ENCODE results near the gene WNT3A. TPM values are rescaled to one million over a fixed set of nuclear protein-coding genes. Genes with fewer than 3 reads are reported as not detected.

WNT3A gene
- total and polyA plus RNA-seq, 2 experiments from 2014 or later, result 0.07 to 0.65 TPM

DNA sequence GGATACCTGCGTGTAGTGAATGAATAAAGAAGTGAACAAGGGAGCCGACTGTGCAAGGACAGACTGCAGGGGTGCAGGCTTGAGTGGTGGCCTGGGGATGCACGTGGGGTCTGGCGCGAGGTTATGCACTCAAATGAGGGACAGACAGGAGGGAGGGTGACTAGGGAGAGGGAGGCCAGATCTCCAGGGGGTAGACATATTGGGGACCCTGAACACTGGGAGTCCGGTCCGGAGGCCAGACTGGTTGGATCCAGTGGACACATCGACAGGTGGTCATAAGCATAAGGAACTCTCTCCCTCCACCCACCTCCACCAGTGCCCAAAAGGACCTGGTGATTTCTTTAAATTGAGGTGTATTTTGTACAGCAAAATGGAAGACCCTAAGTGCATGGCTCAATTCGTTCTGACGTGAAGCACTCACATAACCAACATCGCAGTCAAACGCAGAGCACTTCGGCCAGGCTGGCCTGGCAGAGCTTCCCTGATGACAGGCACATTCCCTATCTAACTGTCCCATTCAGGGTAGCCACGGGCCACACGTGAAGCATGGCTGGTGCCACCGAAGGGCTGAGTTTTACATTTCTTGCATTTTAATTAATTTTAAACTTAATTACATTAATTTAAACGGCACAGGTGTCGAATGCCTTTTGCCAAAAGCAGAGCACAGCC is 14.0 kb downstream of the WNT3A start:
- no peak overlapping the region for H2AFZ ChIP-seq
- no peaks in the 10 kb centered on the region for H3K4me1 Mint-ChIP-seq
- H3K9me3 Mint-ChIP-seq, result peaks cover 3% of the 10 kb centered on the region; the same call in 1 of the 3 replicates
- H3K36me3 Mint-ChIP-seq (ENCODE audit: low read depth), result no peaks in the 10 kb centered on the region
- no peaks in the 10 kb centered on the region for H3F3A ChIP-seq (replicated peaks; ENCODE audit: low read depth)
- TF ChIP-seq, protein P1, sequence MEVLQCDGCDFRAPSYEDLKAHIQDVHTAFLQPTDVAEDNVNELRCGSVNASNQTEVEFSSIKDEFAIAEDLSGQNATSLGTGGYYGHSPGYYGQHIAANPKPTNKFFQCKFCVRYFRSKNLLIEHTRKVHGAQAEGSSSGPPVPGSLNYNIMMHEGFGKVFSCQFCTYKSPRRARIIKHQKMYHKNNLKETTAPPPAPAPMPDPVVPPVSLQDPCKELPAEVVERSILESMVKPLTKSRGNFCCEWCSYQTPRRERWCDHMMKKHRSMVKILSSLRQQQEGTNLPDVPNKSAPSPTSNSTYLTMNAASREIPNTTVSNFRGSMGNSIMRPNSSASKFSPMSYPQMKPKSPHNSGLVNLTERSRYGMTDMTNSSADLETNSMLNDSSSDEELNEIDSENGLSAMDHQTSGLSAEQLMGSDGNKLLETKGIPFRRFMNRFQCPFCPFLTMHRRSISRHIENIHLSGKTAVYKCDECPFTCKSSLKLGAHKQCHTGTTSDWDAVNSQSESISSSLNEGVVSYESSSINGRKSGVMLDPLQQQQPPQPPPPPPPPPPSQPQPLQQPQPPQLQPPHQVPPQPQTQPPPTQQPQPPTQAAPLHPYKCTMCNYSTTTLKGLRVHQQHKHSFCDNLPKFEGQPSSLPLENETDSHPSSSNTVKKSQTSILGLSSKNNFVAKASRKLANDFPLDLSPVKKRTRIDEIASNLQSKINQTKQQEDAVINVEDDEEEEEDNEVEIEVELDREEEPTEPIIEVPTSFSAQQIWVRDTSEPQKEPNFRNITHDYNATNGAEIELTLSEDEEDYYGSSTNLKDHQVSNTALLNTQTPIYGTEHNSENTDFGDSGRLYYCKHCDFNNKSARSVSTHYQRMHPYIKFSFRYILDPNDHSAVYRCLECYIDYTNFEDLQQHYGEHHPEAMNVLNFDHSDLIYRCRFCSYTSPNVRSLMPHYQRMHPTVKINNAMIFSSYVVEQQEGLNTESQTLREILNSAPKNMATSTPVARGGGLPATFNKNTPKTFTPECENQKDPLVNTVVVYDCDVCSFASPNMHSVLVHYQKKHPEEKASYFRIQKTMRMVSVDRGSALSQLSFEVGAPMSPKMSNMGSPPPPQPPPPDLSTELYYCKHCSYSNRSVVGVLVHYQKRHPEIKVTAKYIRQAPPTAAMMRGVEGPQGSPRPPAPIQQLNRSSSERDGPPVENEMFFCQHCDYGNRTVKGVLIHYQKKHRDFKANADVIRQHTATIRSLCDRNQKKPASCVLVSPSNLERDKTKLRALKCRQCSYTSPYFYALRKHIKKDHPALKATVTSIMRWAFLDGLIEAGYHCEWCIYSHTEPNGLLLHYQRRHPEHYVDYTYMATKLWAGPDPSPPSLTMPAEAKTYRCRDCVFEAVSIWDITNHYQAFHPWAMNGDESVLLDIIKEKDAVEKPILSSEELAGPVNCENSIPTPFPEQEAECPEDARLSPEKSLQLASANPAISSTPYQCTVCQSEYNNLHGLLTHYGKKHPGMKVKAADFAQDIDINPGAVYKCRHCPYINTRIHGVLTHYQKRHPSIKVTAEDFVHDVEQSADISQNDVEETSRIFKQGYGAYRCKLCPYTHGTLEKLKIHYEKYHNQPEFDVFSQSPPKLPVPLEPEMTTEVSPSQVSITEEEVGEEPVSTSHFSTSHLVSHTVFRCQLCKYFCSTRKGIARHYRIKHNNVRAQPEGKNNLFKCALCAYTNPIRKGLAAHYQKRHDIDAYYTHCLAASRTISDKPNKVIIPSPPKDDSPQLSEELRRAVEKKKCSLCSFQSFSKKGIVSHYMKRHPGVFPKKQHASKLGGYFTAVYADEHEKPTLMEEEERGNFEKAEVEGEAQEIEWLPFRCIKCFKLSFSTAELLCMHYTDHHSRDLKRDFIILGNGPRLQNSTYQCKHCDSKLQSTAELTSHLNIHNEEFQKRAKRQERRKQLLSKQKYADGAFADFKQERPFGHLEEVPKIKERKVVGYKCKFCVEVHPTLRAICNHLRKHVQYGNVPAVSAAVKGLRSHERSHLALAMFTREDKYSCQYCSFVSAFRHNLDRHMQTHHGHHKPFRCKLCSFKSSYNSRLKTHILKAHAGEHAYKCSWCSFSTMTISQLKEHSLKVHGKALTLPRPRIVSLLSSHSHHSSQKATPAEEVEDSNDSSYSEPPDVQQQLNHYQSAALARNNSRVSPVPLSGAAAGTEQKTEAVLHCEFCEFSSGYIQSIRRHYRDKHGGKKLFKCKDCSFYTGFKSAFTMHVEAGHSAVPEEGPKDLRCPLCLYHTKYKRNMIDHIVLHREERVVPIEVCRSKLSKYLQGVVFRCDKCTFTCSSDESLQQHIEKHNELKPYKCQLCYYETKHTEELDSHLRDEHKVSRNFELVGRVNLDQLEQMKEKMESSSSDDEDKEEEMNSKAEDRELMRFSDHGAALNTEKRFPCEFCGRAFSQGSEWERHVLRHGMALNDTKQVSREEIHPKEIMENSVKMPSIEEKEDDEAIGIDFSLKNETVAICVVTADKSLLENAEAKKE (CRISPR knock-in tag; IDR thresholded peaks at IDR 0.05), result no peak
- TF ChIP-seq, protein P2, sequence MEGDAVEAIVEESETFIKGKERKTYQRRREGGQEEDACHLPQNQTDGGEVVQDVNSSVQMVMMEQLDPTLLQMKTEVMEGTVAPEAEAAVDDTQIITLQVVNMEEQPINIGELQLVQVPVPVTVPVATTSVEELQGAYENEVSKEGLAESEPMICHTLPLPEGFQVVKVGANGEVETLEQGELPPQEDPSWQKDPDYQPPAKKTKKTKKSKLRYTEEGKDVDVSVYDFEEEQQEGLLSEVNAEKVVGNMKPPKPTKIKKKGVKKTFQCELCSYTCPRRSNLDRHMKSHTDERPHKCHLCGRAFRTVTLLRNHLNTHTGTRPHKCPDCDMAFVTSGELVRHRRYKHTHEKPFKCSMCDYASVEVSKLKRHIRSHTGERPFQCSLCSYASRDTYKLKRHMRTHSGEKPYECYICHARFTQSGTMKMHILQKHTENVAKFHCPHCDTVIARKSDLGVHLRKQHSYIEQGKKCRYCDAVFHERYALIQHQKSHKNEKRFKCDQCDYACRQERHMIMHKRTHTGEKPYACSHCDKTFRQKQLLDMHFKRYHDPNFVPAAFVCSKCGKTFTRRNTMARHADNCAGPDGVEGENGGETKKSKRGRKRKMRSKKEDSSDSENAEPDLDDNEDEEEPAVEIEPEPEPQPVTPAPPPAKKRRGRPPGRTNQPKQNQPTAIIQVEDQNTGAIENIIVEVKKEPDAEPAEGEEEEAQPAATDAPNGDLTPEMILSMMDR (conservative IDR thresholded peaks at IDR 0.05; ENCODE audit: low read depth in 2 of 2), result no peak
- TF ChIP-seq ZNF114 (CRISPR knock-in tag; IDR thresholded peaks at IDR 0.05) (no peak), JUNB (IDR thresholded peaks at IDR 0.05; ENCODE audit: unreplicated experiment) (no peak), CREB1 (CRISPR knock-in tag; IDR thresholded peaks at IDR 0.05; ENCODE audit: low read depth) (no peak), POLR2AphosphoS5 (IDR thresholded peaks at IDR 0.05; ENCODE audit: low read depth) (no peak), ZNF331 (CRISPR knock-in tag; IDR thresholded peaks at IDR 0.05; ENCODE audit: low read depth) (no peak)
- H3K4me3 ChIP-seq, result no peak overlapping the region
- H3K79me2 ChIP-seq (replicated peaks; ENCODE audit: insufficient read depth), result no peaks in the 10 kb centered on the region
- no peak overlapping the region for H3K27ac Mint-ChIP-seq
- DNase-seq (ENCODE audit: low spot score) (no peak), ATAC-seq (no peak)
- H4K20me1 ChIP-seq (replicated peaks; ENCODE audit: insufficient read depth), result no peaks in the 10 kb centered on the region; the same call in none of the 2 replicates
- peaks cover 32% of the 10 kb centered on the region for H3K27me3 ChIP-seq (ENCODE audit: insufficient read depth)
- no peak overlapping the region for H3K4me3 Mint-ChIP-seq
- no peak overlapping the region for H3K4me2 ChIP-seq
- H3K27me3 Mint-ChIP-seq (ENCODE audit: insufficient read depth, low read depth, poor library complexity), result peaks cover 15% of the 10 kb centered on the region
- H3K9me2 ChIP-seq (ENCODE audit: insufficient read depth), result no peaks in the 10 kb centered on the region
- H3K36me3 ChIP-seq (ENCODE audit: insufficient read depth), result no peaks in the 10 kb centered on the region
- H3K27ac ChIP-seq (ENCODE audit: low read depth), result no peak overlapping the region
- no peaks in the 10 kb centered on the region for H3K4me1 ChIP-seq (ENCODE audit: insufficient read depth)

All from GM23338 (cell line).